GM12891 (cell line): ENCODE measurements around the gene TDP1.

ENCODE experiments used
- POLR2A ChIP-seq: IDR thresholded peaks from 2 replicates; pipeline ENCODE4 v1.6.1; 2011; ENCODE audit warnings: low read depth, low read length, control low read depth
- TAF1 ChIP-seq: IDR thresholded peaks from 2 replicates; pipeline ENCODE4 v1.6.1; 2011; ENCODE audit warnings: low read depth, low read length, control low read depth

- TF ChIP-seq POLR2A (no peak), TAF1 (no peak)
Observed at GRCh38 chr14:89922031-89922907, 33.5 kb upstream of the TDP1 start.
